KBM-7 (cell line): ENCODE measurements around the gene ITPKA.

Experiments
- DNase-seq: peaks from one replicate; pipeline ENCODE4 v3.0.0-alpha.2; 2015
- in situ Hi-C: fragments of 300-500 bp; cut with MboI; formaldehyde crosslinking; loops from 2 replicates; pipeline ENCODE4 v1.14.3; 2020; ENCODE audit warnings: low sequenced_read_pairs, low pct_unique_long_range_greater_than_20kb, mixed read lengths

Gene ITPKA

GRCh38 chr15:41504751-41505492 is 11.2 kb downstream of the ITPKA start:
- in situ Hi-C loops, result no loop called here
- no peak for DNase-seq

DNA sequence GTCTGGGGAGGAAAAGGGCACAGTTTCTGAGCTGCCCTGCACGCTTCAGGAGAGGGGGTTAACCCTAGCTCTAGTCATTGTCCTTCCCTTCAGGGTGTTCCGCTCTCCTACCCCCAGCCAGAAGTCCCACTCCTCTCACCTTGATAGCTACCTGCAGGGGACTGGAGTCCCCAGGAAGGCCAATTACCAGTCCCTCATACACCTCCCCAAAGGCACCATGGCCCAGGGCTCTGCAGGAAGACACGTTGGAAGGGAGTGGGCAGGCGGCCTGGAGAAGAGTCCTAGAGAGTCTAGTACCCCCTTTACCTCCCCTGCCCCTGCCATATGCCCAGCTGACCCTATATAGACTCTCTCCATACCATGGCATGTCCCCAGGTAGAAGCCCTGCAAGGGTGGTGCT is 12.1 kb downstream of the ITPKA start:
- DNase-seq, result no peak
- in situ Hi-C loops, result no loop called here

DNA sequence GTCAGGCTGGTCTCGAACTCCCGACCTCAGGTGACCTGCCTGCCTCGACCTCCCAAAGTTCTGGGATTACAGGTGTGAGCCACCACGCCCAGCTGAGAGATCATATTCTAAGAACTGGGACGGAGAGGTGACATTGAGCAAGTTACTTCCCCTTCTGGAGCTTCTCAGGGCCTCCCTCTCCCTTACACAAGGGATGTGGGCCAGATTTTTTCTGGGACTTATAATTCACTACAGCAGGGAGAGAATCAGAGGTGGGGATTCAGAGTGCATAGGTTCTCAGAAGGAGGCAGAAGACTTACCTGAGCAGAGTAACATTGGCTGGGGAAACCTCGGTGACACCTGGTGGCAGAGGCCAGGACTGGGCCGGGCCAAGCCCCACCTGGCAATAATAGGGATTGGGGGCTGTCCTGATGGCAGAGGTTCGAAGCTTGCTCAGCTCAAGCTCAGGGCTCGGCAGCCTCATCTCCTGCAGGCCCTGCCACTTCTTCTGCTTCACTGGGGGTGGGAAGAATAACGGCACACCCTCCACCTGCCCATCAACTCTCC is 13.2 kb downstream of the ITPKA start:
- peak; percentile 35 for DNase-seq
- in situ Hi-C loops, result no loop called here

- in situ Hi-C loops, result no loop called here
- no peak for DNase-seq
Observed at GRCh38 chr15:41507820-41508290, 14.2 kb downstream of the ITPKA start.

DNA sequence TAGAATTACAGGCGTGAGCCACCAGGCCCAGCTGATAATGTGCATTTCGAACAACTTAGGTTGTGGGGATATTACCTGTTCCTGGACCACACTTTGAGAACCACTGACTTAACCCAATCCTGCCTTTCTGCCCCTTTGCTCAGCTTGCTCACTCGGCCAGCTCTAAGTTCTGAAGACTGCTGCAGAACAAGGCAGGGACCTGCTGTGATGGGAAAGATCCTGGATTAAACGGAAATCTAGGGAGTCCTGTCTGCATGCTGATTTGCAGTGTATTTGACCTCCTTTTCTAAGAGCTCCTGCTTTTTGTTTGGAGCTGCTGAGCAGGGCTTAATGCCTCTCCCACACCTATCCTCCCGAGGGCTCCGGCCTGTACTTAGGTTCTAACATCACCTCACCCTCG is 17.1 kb downstream of the ITPKA start:
- in situ Hi-C loops, result no loop called here
- DNase-seq, result no peak

DNA sequence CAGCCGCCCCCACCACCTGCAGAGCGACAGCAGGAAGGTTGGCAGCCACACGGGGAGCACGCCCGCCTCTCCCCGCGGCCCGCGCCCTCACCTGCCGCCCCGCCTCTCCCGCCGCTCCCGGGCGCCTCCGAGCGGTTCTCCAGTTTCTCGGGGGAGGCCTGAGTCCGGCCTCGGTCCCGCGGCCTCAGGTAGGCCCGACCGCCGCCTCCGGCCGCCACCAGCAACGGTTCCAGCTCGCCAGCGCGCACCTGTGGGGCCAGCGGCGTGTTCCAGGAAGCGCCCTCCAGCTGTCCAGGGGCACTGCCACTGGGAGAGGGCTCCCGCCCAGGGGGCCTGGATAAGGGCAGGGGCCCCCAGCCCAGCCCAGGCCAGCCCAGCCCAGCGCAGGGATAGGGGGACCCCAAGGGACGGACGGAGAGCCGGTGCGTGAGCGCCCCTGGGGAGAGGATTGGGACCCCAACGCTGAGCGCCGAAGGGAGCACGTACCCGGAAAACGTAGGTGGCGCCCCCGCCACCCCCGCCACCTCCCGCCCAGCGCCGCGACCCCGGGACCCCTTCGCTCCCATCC is 17.7 kb downstream of the ITPKA start:
- in situ Hi-C loops, result no loop called here
- DNase-seq, result no peak

GRCh38 chr15:41511899-41512369 is 18.3 kb downstream of the ITPKA start:
- in situ Hi-C loops, result no loop called here

DNA sequence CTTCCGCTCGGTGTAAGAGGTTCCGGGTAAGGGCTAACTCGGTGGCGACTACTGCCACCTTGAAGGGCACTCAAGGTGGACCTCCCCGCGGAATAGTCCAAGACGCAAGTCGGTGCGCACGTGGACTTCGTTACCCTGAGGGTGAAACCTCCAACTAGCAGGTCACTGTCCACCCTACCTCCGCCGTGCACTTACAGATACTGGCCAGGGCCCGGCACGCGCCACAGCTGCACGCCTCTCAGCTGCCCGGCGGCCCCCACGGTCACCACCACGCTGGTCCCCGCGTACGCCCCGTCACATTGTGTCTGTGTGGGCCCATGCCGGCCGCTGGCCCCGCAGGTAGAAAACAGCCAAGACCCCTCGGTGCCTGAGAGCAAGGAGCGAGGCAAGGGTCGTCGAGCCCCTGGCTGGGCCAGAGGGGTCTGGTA is 18.9 kb downstream of the ITPKA start:
- in situ Hi-C loops, result no loop called here
- DNase-seq, result no peak

More at GRCh38 chr15:41511899-41512369, 18.3 kb downstream of the ITPKA start:
- DNase-seq, result no peak

DNA sequence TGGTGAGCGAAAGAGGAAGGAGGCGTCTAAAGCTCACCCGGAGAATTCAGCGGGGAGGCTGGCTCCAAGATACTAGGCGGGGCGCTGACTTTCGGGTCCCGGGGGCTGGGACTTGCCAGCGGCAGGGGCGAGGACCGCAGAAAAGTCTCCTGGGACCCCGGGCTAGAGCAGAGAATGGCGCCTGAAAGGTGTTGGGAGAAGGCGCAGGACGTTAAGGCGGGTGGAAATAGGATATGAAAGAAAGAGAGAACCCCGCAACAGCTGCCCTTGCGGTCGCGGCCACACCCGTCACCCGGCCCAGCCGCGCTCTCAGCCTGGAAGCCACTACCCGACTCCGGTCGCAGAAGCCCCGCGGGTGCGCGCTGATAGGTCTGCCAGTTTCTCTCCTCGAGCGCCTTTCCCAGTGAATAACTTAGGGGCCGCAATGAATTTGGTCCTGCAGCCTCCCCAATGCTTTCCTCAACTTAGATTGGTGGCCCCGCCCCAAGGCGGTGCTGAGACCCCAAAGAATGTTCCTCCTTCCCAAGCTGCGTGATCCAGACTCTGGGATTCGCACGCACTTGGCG is 19.3 kb downstream of the ITPKA start:
- DNase-seq, result no peak
- in situ Hi-C loops, result no loop called here

DNA sequence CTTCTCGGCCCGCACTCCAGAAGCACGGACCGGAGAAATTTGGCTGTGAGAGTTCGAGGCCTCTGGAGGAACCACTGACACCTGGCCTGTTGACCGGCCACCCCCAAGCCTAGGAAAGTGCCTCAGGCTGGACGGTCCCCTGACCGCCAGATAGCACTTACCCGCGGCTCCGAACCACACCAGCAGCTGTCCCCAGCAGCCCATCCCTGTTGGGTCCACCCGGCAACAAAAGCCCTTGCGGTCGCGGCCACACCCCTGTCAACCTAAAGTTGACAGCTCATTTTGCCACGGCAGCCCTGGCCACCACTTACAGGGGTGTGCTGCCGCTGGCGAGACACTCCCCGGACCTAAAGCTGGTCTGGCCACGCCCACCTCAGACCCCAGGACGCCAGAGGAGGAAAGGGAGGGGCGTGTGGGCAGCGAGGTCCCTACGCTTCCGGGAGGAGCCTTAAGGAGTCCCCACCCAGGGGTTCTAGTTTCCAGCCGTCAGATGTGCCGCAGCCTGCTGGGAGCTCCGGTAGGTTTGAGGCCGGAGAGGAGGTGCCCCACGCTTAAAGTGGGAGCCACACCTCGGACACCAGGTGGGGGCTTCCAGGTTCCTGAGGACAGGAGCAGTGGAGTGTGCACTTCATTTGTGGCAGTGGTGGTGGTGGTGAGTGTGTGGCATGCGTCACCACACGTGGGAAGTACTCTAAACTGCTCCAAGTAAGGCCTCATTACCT is 20.0 kb downstream of the ITPKA start, which contains the start of gene LTK:
Gene LTK, minus strand, starts transcription at position 322 of the 722 bp plus-strand sequence. Its CDS starts 118 bp downstream, at position 204.
- in situ Hi-C loops, result no loop called here

GRCh38 chr15:41517895-41518449 is 24.3 kb downstream of the ITPKA start:
- in situ Hi-C loops, result no loop called here
- no peak for DNase-seq

More for the DNA sequence above, 20.0 kb downstream of the ITPKA start, which contains the start of gene LTK:
- DNase-seq, result no peak

GRCh38 chr15:41520636-41521035 is 27.0 kb downstream of the ITPKA start:
- in situ Hi-C loops, result no loop called here
- DNase-seq, result no peak

DNA sequence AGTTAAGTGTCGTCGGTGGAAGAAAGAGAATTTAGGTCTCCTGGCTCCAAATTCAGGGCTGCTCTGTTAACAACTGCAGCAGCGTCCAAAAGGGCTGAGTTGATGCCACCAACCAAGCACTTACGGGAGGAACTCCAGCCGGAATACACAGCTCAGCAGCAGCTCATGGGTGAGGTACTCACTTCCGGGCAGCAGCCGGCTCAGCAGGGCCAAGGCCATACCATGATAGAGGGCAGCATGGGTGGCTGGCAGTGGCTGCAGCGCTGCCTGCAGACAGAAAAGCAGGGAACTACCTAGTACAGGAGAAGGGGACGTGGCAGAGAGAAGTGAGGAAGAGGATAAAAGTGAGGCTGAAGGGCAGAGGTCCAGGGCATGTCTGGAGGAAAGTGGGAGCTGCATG is 27.9 kb downstream of the ITPKA start:
- in situ Hi-C loops, result no loop called here

GRCh38 chr15:41523097-41523496 is 29.4 kb downstream of the ITPKA start:
- DNase-seq, result no peak

More for the DNA sequence above, 27.9 kb downstream of the ITPKA start:
- DNase-seq, result no peak

DNA sequence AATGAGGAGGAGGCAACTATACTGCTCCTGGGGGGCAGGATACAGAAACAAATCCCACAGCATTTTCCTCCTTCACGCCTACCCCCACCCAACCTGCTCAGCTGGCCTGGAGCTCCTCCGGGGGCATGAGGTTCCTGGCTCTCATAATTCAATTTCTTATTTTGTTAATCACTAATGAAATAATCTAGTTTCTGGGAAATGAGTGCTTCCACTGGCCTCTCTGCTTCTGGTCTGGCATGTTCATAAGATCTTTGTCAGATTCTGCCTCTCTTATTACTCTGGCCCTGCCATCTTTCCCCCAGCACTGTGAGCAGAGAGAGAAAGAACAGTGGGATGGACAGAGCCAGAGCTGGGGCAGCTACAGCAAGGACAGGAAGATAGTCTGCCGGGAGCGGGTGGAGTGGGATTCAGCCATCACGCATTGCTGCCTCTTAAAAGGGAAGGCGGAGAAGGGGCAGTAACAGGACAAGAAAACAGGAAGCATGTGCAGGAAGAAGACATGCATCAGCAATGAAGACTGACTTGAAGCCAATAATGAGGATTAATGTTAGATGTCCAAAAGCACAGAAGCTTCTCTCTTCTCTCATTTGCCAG is 36.8 kb downstream of the ITPKA start:
- DNase-seq, result peak; percentile 58
- in situ Hi-C loops, result no loop called here

More at GRCh38 chr15:41523097-41523496, 29.4 kb downstream of the ITPKA start:
- in situ Hi-C loops, result no loop called here

GRCh38 chr15:41535544-41535943 is 41.9 kb downstream of the ITPKA start:
- no peak for DNase-seq
- in situ Hi-C loops, result no loop called here

- in situ Hi-C loops, result no loop called here
Observed at GRCh38 chr15:41536866-41537265, 43.2 kb downstream of the ITPKA start.

GRCh38 chr15:41543521-41543870 is 49.8 kb downstream of the ITPKA start:
- in situ Hi-C loops, result no loop called here
- no peak for DNase-seq

More at GRCh38 chr15:41536866-41537265, 43.2 kb downstream of the ITPKA start:
- no peak for DNase-seq

DNA sequence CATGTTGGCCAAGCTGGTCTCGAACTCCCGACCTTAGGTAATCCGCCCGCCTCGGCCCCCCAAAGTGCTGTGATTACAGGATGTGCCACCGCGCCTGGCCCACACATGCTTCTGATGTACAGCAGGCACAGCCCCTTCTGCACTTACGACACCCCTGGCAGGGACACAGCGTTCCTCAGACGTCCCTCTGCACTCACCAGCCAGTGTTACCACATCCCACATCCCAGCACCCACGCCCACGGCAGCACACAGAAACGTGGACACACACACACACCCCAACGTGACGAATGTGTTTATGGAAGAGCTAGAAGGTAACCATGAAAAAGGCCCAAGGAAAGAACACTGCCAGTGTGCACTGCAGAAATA is 51.0 kb downstream of the ITPKA start:
- DNase-seq, result no peak
- in situ Hi-C loops, result no loop called here
